GM13977 (cell line): ENCODE data around the gene GCDH.

Experiments used
- DNase-seq: peaks from one replicate; pipeline ENCODE4 v3.0.0; 2012; ENCODE audit warnings: low spot score
- in situ Hi-C: fragments of 300-500 bp; cut with MboI; formaldehyde crosslinking; loops from one replicate; pipeline ENCODE4 v1.12.0; 2022; ENCODE audit warnings: low sequenced_read_pairs, low pct_unique_long_range_greater_than_20kb, mixed read lengths, inconsistent platforms; ENCODE audit not compliant: unreplicated experiment
- TF ChIP-seq, protein P1 (sequence below): IDR thresholded peaks from 2 replicates; pipeline ENCODE4 v1.5.1; 2012; ENCODE audit warnings: mild to moderate bottlenecking, control low read depth; ENCODE audit not compliant: insufficient read depth; ENCODE audit errors: extremely low read depth, missing control alignments

Gene GCDH

DNA sequence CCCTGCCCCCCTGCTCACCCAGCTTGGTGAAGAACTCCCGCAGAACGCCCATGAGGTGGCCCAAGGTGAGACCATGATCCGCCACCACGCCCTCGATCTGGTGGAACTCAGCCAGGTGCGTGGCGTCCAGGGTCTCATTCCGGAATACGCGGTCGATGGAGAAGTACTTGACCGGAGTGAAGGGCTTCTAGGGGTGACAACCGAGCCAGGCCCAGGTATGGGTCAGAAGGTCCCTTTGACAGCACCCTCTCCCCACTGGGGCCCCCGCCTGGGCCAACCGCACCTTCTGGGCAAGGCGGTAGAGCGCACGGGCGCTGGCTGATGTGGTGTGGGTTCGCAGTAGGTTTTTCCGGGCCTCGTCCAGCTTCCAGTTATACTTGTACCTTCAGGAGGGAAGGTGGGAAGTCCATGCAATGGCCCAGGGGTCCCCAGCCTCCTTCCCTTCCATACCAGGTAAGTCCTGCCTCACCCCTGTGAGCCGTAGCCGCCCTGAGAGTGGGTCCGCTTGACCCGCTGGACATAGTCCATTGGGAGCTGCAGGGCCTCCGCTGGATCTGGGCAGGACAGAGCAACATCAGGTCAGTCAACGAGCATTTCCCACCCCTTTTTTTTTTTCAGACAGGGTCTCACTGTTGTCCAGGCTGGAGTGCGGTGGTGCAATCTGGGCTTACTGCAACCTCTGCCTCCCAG lies 33.8 kb downstream of the GCDH start:
- in situ Hi-C loops, result no loop called here
- DNase-seq, result no peak
- TF ChIP-seq, protein P1, sequence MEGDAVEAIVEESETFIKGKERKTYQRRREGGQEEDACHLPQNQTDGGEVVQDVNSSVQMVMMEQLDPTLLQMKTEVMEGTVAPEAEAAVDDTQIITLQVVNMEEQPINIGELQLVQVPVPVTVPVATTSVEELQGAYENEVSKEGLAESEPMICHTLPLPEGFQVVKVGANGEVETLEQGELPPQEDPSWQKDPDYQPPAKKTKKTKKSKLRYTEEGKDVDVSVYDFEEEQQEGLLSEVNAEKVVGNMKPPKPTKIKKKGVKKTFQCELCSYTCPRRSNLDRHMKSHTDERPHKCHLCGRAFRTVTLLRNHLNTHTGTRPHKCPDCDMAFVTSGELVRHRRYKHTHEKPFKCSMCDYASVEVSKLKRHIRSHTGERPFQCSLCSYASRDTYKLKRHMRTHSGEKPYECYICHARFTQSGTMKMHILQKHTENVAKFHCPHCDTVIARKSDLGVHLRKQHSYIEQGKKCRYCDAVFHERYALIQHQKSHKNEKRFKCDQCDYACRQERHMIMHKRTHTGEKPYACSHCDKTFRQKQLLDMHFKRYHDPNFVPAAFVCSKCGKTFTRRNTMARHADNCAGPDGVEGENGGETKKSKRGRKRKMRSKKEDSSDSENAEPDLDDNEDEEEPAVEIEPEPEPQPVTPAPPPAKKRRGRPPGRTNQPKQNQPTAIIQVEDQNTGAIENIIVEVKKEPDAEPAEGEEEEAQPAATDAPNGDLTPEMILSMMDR, result no peak

DNA sequence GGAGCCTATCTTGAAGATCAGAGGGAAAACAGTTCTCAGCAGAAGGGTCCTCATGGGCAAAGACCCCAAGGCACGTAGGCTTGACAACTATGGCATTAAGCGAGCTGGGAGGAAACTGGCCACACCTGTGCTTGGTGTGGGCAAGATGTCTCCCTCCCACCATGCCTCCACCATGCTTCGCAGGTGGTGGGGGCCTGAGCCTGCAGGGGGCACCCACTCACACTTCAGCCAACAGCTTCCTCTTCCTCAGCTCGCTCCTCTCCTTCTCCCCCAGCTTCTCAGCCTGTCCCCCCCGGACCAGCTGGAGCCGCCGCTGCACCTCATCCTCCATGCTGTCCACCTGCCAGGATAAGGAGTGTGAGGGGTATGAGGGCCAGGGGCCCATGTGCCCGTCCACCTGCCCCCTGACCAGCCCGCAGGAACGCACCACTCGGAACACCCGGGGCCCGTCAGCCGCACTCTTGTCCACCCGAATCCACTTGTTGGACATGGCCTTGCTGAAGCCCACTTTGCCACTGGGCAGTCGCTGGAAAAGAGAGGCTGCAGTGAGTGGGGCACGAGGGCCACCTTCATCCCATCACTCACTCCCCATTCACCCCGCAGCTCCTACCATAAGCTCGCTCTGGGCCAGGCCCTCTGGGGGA lies 39.2 kb downstream of the GCDH start:
- no peak for DNase-seq
- in situ Hi-C loops, result no loop called here
- TF ChIP-seq, protein P1, result no peak

DNA sequence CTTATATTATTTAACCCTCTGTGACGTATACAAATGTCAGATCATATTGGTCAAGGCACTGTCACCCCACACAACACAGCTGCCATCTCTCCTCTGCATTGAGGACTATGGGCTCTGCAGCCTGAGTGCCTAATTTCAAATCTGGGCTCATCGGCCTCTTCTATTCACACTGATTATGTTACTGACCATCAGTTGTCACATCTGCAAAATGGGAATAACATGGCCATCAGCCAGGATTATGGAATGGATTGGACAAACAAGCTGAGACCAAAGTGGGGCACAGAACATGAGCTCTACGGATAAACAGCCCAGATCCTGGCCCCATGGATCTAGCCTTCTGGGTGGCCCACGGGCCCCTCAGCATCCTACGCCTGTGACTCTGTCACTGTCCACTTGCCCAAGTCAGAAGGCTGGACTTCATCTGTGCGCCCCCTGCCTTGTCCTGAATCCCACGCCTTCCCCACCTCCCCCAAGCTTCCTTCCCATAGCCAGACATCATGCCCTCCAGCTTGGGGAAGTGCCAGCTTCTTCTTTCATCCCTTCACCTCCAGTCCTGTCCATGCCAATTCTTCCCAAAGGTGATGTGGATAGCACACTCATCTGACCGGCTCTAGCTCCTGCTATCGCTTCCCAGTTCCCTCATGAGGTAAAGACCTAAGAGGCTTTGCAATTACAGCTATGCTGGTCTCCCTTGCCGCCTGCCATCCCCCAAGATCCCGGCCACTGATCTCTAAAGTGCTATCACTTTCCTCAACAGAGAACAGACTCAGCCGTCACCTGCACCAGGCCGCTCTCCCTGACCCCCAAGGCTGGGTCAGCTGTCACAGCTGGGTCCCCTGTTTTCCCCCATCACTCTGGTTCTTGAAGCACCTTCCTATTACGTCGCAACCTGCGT lies 41.7 kb downstream of the GCDH start:
- no peak for DNase-seq
- TF ChIP-seq, protein P1, result no peak
- in situ Hi-C loops, result no loop called here

DNA sequence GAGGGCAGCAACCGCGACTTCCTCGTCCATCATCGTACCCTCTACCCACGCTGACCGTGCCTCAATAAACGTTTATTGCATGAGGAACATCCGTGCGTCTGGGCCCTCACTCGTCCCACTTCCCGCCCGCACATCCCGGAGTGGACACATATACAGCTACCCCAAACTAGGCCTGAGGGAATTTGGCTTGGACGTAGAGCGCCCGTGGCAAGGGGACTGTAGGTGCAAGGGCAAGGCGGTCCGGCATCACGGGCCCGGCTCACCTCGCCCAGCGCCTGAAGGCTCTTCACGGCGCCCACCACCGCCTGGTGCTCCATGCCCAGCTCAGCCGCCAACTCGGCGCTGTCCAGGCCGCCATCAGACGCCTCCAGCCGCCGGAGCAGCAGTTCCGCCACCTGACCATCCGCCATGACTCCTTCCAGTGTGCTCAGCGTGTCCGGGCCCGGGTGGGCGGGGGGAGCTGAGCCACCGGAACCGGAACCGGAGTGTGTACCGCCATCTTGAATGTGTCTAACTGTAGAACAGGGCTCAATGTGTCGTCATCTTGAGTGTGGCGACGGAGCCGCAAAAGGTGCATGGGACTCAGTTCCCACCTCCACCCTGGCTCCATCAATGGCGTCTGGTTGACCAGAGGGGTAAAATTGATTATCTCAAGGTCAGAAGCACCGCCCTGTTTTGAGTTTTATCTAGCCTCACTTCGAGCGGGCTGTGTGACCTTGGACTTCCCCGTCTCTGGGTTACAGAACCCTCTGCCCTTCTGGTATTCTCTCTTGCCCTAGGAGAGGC lies 42.5 kb downstream of the GCDH start, which contains the start of gene FARSA:
TSS of gene FARSA (minus strand) at position 425 of the 786 bp plus-strand sequence. CDS start at position 410, 15 bp downstream.
- peak; percentile 94 for DNase-seq
- in situ Hi-C loops, result no loop called here
- TF ChIP-seq, protein P1, result no peak

DNA sequence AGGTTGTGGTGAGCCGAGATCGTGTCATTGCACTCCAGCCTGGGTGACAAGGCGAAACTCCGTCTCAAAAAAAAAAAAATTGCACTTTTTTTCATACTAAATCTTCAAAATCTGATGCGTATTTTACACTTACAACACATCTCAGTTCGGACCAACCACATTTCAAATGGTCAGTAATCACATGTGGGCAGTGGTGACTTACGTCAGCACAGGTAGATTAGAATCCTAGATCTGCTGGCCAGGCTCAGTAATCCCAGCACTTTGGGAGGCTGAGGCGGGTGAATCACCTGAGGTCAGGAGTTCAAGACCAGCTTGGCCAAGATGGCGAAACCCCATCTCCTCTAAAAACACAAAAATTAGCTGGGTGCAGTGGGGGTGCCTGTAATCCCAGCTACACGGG lies 44.1 kb downstream of the GCDH start:
- TF ChIP-seq, protein P1, result no peak
- in situ Hi-C loops, result no loop called here
- DNase-seq, result no peak

DNA sequence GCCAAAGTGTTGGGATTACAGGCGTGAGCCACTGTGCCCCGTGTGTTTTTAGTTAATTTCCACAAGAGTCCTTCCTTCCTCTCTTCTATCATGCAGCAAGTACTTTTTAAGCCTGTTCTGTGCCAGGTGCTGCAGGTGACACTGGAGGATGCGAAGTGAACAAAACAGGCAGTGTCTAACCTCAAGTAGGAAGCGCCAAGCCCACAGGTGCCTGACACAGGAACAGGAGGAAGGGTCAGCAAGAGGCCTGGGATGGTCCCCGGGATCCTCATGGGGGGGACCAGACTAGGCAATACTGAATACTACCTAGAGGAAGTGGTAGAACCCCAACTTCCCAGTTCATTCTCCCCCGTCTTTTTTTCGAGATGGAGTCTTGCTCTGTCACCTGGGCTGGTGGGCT lies 45.6 kb downstream of the GCDH start:
- DNase-seq, result no peak
- TF ChIP-seq, protein P1, result no peak
- in situ Hi-C loops, result no loop called here
